Endodermal cell (in vitro differentiated cells): ENCODE measurements around the gene NLRP14. TPM values are rescaled to one million over a fixed set of nuclear protein-coding genes. Genes with fewer than 3 reads are reported as not detected.

Experiments used
- DNase-seq: peaks from one replicate; pipeline ENCODE4 v3.0.0-alpha.2; 2017
- H3K27ac ChIP-seq: 2 replicates; pipeline ENCODE4 v1.5.1; 2013; ENCODE audit warnings: mild to moderate bottlenecking, low read depth, low read length, moderate library complexity
- H3K27me3 ChIP-seq: 2 replicates; pipeline ENCODE4 v1.6.1; 2013; ENCODE audit warnings: mild to moderate bottlenecking, low read length, moderate library complexity; ENCODE audit not compliant: insufficient read depth, control insufficient read depth, poor library complexity, severe bottlenecking
- H3K36me3 ChIP-seq: 2 replicates; pipeline ENCODE4 v1.7.0; 2013; ENCODE audit warnings: mild to moderate bottlenecking, low read length, moderate library complexity; ENCODE audit not compliant: control insufficient read depth, insufficient read depth
- H3K4me1 ChIP-seq: one replicate; pipeline ENCODE4 v1.7.0; 2013; ENCODE audit warnings: low read length; ENCODE audit not compliant: control insufficient read depth, insufficient read depth
- H3K4me3 ChIP-seq: 2 replicates; pipeline ENCODE4 v1.5.1; 2013; ENCODE audit warnings: mild to moderate bottlenecking, low read length, moderate library complexity
- H3K9ac ChIP-seq: 2 replicates; pipeline ENCODE4 v1.6.1; 2013; ENCODE audit warnings: mild to moderate bottlenecking, low read length, moderate library complexity; ENCODE audit not compliant: poor library complexity, severe bottlenecking; ENCODE audit errors: extremely low read depth
- H3K9me3 ChIP-seq: 2 replicates; pipeline ENCODE4 v1.6.1; 2013; ENCODE audit warnings: mild to moderate bottlenecking, low read length, moderate library complexity; ENCODE audit not compliant: control insufficient read depth
- H3K27ac Mint-ChIP-seq: 2 replicates; pipeline ENCODE4 v1.8.0; 2020; ENCODE audit warnings: mixed read lengths
- H3K27me3 Mint-ChIP-seq: 2 replicates; pipeline ENCODE4 v1.8.0; 2021; ENCODE audit warnings: mild to moderate bottlenecking, mixed read lengths; ENCODE audit not compliant: insufficient read depth
- H3K36me3 Mint-ChIP-seq: 2 replicates; pipeline ENCODE4 v1.8.0; 2020; ENCODE audit warnings: low read depth, mixed read lengths
- H3K4me1 Mint-ChIP-seq: 2 replicates; pipeline ENCODE4 v1.8.0; 2020; ENCODE audit warnings: mixed read lengths
- H3K4me3 Mint-ChIP-seq: 2 replicates; pipeline ENCODE4 v1.8.0; 2020; ENCODE audit warnings: mild to moderate bottlenecking, moderate library complexity, mixed read lengths
- H3K9me3 Mint-ChIP-seq: 2 replicates; pipeline ENCODE4 v1.8.0; 2020; ENCODE audit warnings: mild to moderate bottlenecking, mixed read lengths
- WGBS, 2 experiments: methylation state at CpG; one replicate each; pipeline versions ENCODE4 v1.1.5 to v1.1.7; 2013; ENCODE audit warnings: missing lambda C conversion rate in 2 of 2, mixed read lengths in 1 of 2; ENCODE audit not compliant: insufficient coverage in 1 of 2, insufficient read length in 1 of 2; 5-methylcytosine and 5-hydroxymethylcytosine counted together
- total RNA-seq, 2 donors: library from RNA; stranded (reverse); fragmentation: NEBNext Ultra II Directional in 1 of 2; extraction: Animal tissue kit (Norgen Biotek cat#: 25700) in 1 of 2; gene quantifications; 2 replicates in 1 of 2; 3 replicates in 1 of 2; pipeline ENCODE4 v1.2.1, GENCODE V29; 2021
- TF ChIP-seq, protein P1 (sequence below): fragments of 200-600 bp; sonication (generic); conservative IDR thresholded peaks from 2 replicates; pipeline ENCODE4 v1.5.0; 2021; ENCODE audit warnings: antibody characterized with exemption, mild to moderate bottlenecking

The NLRP14 gene
- total RNA-seq, 2 donors from 2014 or later: 0.33 to 0.66 TPM

DNA sequence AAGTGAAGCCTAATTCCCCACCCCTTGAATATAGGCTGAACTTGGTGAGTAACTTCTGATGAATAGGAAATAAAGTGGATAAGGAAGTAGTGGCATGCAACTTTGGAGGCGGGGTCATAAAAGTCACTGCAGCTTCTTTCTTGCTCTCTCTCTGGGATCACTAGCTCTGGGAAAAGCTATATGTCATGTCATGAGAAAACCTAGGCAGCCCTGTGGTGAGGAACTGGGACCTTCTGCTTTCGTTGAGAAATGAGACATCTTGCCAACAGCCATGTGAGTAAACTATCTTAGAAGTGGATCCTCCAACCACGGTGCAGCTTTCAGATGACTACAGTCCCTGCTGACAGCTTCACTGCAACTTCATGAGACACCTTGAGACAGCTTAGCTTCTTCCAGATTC lies 15.8 kb upstream of the NLRP14 start:
- H3K4me3 Mint-ChIP-seq: no peak overlapping the region
- H3K4me1 Mint-ChIP-seq: peaks cover 4% of the 10 kb centered on the region
- no peak for DNase-seq
- no peaks in the 10 kb centered on the region for H3K27me3 Mint-ChIP-seq
- no peaks in the 10 kb centered on the region for H3K9me3 Mint-ChIP-seq
- H3K36me3 ChIP-seq: peaks cover 18% of the 10 kb centered on the region
- H3K9me3 ChIP-seq: no peaks in the 10 kb centered on the region
- peaks cover 20% of the 10 kb centered on the region for H3K36me3 Mint-ChIP-seq
- no peak overlapping the region for H3K9ac ChIP-seq
- H3K27ac ChIP-seq: no peak overlapping the region
- no peak overlapping the region for H3K27ac Mint-ChIP-seq
- TF ChIP-seq, protein P1, sequence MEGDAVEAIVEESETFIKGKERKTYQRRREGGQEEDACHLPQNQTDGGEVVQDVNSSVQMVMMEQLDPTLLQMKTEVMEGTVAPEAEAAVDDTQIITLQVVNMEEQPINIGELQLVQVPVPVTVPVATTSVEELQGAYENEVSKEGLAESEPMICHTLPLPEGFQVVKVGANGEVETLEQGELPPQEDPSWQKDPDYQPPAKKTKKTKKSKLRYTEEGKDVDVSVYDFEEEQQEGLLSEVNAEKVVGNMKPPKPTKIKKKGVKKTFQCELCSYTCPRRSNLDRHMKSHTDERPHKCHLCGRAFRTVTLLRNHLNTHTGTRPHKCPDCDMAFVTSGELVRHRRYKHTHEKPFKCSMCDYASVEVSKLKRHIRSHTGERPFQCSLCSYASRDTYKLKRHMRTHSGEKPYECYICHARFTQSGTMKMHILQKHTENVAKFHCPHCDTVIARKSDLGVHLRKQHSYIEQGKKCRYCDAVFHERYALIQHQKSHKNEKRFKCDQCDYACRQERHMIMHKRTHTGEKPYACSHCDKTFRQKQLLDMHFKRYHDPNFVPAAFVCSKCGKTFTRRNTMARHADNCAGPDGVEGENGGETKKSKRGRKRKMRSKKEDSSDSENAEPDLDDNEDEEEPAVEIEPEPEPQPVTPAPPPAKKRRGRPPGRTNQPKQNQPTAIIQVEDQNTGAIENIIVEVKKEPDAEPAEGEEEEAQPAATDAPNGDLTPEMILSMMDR: no peak
- H3K4me3 ChIP-seq: no peak overlapping the region
- no peaks in the 10 kb centered on the region for H3K27me3 ChIP-seq
- no peaks in the 10 kb centered on the region for H3K4me1 ChIP-seq
- WGBS, 2 experiments: 75 to 88% methylated on average over 3 of the region's 3 CpGs

- no peak overlapping the region for H3K27ac ChIP-seq
- DNase-seq: no peak
- no peak overlapping the region for H3K4me3 ChIP-seq
- Mint-ChIP-seq H3K9me3 (no peaks in the 10 kb centered on the region), H3K36me3 (peaks cover 4% of the 10 kb centered on the region), H3K27ac (no peak overlapping the region), H3K27me3 (no peaks in the 10 kb centered on the region), H3K4me1 (no peaks in the 10 kb centered on the region), H3K4me3 (no peak overlapping the region)
- no peaks in the 10 kb centered on the region for H3K4me1 ChIP-seq
- H3K27me3 ChIP-seq: no peaks in the 10 kb centered on the region
- no peaks in the 10 kb centered on the region for H3K36me3 ChIP-seq
- TF ChIP-seq, protein P1: no peak
- WGBS, 2 experiments: no CpG with 5 or more reads among the region's 1 CpG
- H3K9ac ChIP-seq: no peak overlapping the region
- no peaks in the 10 kb centered on the region for H3K9me3 ChIP-seq
Measured at GRCh38 chr11:7014118-7014517, 6.2 kb upstream of the NLRP14 start.

DNA sequence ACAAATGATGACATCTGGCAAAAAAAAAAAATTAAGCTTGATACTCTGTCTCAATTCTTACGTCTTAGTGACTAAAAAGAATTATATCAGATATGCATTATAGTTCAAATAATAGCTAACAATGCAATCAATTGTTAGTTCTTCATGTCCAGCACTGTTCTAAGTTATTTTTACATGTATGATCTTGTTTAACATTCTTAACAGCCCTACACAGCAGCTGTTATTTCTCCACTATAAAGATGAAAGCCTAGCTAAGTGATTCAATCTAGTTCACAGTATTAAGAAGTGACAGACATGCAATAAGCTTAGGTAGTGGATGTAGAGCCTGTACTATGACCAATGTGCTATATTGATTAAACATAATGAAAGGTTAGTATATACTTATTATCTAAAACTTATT lies 4.3 kb upstream of the NLRP14 start:
- WGBS, 2 experiments: no CpG with 5 or more reads among the region's 1 CpG
- Histone ChIP-seq H3K4me3 (no peak overlapping the region), H3K9me3 (no peaks in the 10 kb centered on the region), H3K9ac (no peak overlapping the region), H3K4me1 (no peaks in the 10 kb centered on the region), H3K27me3 (no peaks in the 10 kb centered on the region), H3K27ac (no peak overlapping the region), H3K36me3 (no peaks in the 10 kb centered on the region)
- Mint-ChIP-seq H3K27ac (no peak overlapping the region), H3K27me3 (no peaks in the 10 kb centered on the region), H3K9me3 (no peaks in the 10 kb centered on the region), H3K4me1 (peaks cover 3% of the 10 kb centered on the region), H3K36me3 (peaks cover 4% of the 10 kb centered on the region), H3K4me3 (no peak overlapping the region)
- TF ChIP-seq, protein P1: no peak
- no peak for DNase-seq
